Neural cell (in vitro differentiated cells): Measurements from ENCODE around the gene MUS81. TPM values are rescaled to one million over a fixed set of nuclear protein-coding genes. Genes with fewer than 3 reads are reported as not detected.
A peak's percentile ranks its signal among the peaks of the same experiment; 100 is the strongest.

Experiments
- H2AFZ ChIP-seq: fragments of 200-600, 300-800 bp; sonication (generic), shearing (Covaris generic); 2 replicates; pipeline ENCODE4 v1.6.0; 2014; ENCODE audit warnings: low read depth, mild to moderate bottlenecking, antibody characterized with exemption, low read length, moderate library complexity
- H3F3A ChIP-seq: fragments of 200-600 bp; shearing (Covaris generic); 2 replicates; pipeline ENCODE4 v1.6.1; 2016; ENCODE audit warnings: mild to moderate bottlenecking, moderate library complexity, mixed read lengths, antibody characterized with exemption, low read length; ENCODE audit not compliant: insufficient read depth, poor library complexity, severe bottlenecking
- H3K27ac ChIP-seq: fragments of 200-600, 300-800 bp; sonication (generic), shearing (Covaris generic); 2 replicates; pipeline ENCODE4 v1.5.1; 2014; ENCODE audit warnings: mild to moderate bottlenecking, low read length, moderate library complexity
- H3K27me3 ChIP-seq: fragments of 300-800, 200-600 bp; sonication (generic), shearing (Covaris generic); 2 replicates; pipeline ENCODE4 v1.6.0; 2014; ENCODE audit warnings: mild to moderate bottlenecking, low read depth, low read length, moderate library complexity; ENCODE audit not compliant: insufficient read depth
- H3K36me3 ChIP-seq: fragments of 300-800, 200-600 bp; sonication (generic), shearing (Covaris generic); 2 replicates; pipeline ENCODE4 v1.5.1; 2014; ENCODE audit warnings: mild to moderate bottlenecking, antibody characterized with exemption, low read length, moderate library complexity; ENCODE audit not compliant: insufficient read depth
- H3K4me2 ChIP-seq: fragments of 300-800, 200-600 bp; sonication (generic), shearing (Covaris generic); 2 replicates; pipeline ENCODE4 v1.6.0; 2014; ENCODE audit warnings: mild to moderate bottlenecking, low read length
- H3K4me3 ChIP-seq: fragments of 300-800, 200-600 bp; sonication (generic), shearing (Covaris generic); 2 replicates; pipeline ENCODE4 v1.5.1; 2014; ENCODE audit warnings: mild to moderate bottlenecking, low read length, moderate library complexity
- H3K79me2 ChIP-seq: fragments of 200-600 bp; shearing (Covaris generic); replicated peaks from 2 replicates; pipeline ENCODE4 v1.6.0; 2014; ENCODE audit warnings: mild to moderate bottlenecking, low read length, moderate library complexity; ENCODE audit not compliant: insufficient read depth
- H3K9ac ChIP-seq: fragments of 300-800, 200-600 bp; sonication (generic), shearing (Covaris generic); 2 replicates; pipeline ENCODE4 v1.6.1; 2016; ENCODE audit warnings: mild to moderate bottlenecking, low read length, mixed read lengths
- H3K9me2 ChIP-seq: fragments of 200-600 bp; shearing (Covaris generic); 2 replicates; pipeline ENCODE4 v1.6.1; 2016; ENCODE audit warnings: mild to moderate bottlenecking, low read length, mixed read lengths; ENCODE audit not compliant: insufficient read depth
- H3K9me3 ChIP-seq: fragments of 200-600, 300-800 bp; sonication (generic), shearing (Covaris generic); 2 replicates; pipeline ENCODE4 v1.6.1; 2016; ENCODE audit warnings: mild to moderate bottlenecking, mixed run types, low read length, moderate library complexity, mixed read lengths
- H4K20me1 ChIP-seq: fragments of 200-600 bp; shearing (Covaris generic); 2 replicates; pipeline ENCODE4 v1.6.1; 2016; ENCODE audit warnings: mild to moderate bottlenecking, mixed run types; ENCODE audit not compliant: insufficient read depth
- EP300 ChIP-seq: fragments of 450-650 bp; conservative IDR thresholded peaks from 2 replicates; pipeline ENCODE4 v1.6.1; 2014; ENCODE audit warnings: antibody characterized with exemption, mild to moderate bottlenecking, moderate library complexity; ENCODE audit not compliant: poor library complexity, severe bottlenecking
- EZH2 ChIP-seq: fragments of 200-600, 300-800 bp; shearing (Covaris generic), sonication (generic); IDR thresholded peaks from 2 replicates; pipeline ENCODE4 v1.6.1; 2014; ENCODE audit warnings: antibody characterized with exemption, low read length, borderline replicate concordance, mild to moderate bottlenecking; ENCODE audit not compliant: insufficient read depth, poor library complexity, severe bottlenecking
- MXI1 ChIP-seq: fragments of 450-650 bp; conservative IDR thresholded peaks from 2 replicates; pipeline ENCODE4 v1.6.1; 2014; ENCODE audit warnings: antibody characterized with exemption, mild to moderate bottlenecking; ENCODE audit not compliant: poor library complexity, severe bottlenecking
- POLR2AphosphoS5 ChIP-seq: IDR thresholded peaks from 2 replicates; pipeline ENCODE4 v1.6.1; 2012
- RAD21 ChIP-seq: fragments of 450-650 bp; conservative IDR thresholded peaks from 2 replicates; pipeline ENCODE4 v1.6.1; 2014; ENCODE audit warnings: antibody characterized with exemption, mild to moderate bottlenecking, moderate library complexity
- SMC3 ChIP-seq: fragments of 450-650 bp; conservative IDR thresholded peaks from 2 replicates; pipeline ENCODE4 v1.6.1; 2014; ENCODE audit warnings: antibody characterized with exemption, mild to moderate bottlenecking, moderate library complexity; ENCODE audit not compliant: poor library complexity
- TAF1 ChIP-seq: IDR thresholded peaks from 2 replicates; pipeline ENCODE4 v1.6.1; 2012; ENCODE audit warnings: low read depth
- polyA plus RNA-seq: library from polyadenylated mRNA; depleted of rRNA; stranded (reverse); fragments of >200 nt; gene quantifications from 2 replicates; pipeline ENCODE4 v1.2.3, GENCODE V29; 2014
- TF ChIP-seq, protein P1 (sequence below): fragments of 450-650 bp; IDR thresholded peaks from 2 replicates; pipeline ENCODE4 v1.5.1; 2014; ENCODE audit warnings: antibody characterized with exemption, mild to moderate bottlenecking, moderate library complexity; ENCODE audit not compliant: poor library complexity, severe bottlenecking
- TF ChIP-seq, protein P2 (sequence below): IDR thresholded peaks from 2 replicates; pipeline ENCODE4 v1.6.1; 2012; ENCODE audit warnings: borderline replicate concordance

Gene MUS81
- polyA plus RNA-seq, 1 donor from 2014 or later, result 183 TPM

- H4K20me1 ChIP-seq, result no peaks in the 10 kb centered on the region
- H3K79me2 ChIP-seq, result peaks cover 15% of the 10 kb centered on the region
- H3K9ac ChIP-seq, result no peak overlapping the region
- no peak overlapping the region for H2AFZ ChIP-seq
- H3K27ac ChIP-seq, result no peak overlapping the region
- no peaks in the 10 kb centered on the region for H3F3A ChIP-seq
- no peaks in the 10 kb centered on the region for H3K36me3 ChIP-seq
- no peak overlapping the region for H3K4me2 ChIP-seq
- TF ChIP-seq EP300 (no peak), POLR2AphosphoS5 (no peak), TAF1 (no peak), MXI1 (no peak), SMC3 (no peak), EZH2 (no peak), RAD21 (no peak)
- TF ChIP-seq, protein P1, sequence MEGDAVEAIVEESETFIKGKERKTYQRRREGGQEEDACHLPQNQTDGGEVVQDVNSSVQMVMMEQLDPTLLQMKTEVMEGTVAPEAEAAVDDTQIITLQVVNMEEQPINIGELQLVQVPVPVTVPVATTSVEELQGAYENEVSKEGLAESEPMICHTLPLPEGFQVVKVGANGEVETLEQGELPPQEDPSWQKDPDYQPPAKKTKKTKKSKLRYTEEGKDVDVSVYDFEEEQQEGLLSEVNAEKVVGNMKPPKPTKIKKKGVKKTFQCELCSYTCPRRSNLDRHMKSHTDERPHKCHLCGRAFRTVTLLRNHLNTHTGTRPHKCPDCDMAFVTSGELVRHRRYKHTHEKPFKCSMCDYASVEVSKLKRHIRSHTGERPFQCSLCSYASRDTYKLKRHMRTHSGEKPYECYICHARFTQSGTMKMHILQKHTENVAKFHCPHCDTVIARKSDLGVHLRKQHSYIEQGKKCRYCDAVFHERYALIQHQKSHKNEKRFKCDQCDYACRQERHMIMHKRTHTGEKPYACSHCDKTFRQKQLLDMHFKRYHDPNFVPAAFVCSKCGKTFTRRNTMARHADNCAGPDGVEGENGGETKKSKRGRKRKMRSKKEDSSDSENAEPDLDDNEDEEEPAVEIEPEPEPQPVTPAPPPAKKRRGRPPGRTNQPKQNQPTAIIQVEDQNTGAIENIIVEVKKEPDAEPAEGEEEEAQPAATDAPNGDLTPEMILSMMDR, result no peak
- TF ChIP-seq, protein P2, sequence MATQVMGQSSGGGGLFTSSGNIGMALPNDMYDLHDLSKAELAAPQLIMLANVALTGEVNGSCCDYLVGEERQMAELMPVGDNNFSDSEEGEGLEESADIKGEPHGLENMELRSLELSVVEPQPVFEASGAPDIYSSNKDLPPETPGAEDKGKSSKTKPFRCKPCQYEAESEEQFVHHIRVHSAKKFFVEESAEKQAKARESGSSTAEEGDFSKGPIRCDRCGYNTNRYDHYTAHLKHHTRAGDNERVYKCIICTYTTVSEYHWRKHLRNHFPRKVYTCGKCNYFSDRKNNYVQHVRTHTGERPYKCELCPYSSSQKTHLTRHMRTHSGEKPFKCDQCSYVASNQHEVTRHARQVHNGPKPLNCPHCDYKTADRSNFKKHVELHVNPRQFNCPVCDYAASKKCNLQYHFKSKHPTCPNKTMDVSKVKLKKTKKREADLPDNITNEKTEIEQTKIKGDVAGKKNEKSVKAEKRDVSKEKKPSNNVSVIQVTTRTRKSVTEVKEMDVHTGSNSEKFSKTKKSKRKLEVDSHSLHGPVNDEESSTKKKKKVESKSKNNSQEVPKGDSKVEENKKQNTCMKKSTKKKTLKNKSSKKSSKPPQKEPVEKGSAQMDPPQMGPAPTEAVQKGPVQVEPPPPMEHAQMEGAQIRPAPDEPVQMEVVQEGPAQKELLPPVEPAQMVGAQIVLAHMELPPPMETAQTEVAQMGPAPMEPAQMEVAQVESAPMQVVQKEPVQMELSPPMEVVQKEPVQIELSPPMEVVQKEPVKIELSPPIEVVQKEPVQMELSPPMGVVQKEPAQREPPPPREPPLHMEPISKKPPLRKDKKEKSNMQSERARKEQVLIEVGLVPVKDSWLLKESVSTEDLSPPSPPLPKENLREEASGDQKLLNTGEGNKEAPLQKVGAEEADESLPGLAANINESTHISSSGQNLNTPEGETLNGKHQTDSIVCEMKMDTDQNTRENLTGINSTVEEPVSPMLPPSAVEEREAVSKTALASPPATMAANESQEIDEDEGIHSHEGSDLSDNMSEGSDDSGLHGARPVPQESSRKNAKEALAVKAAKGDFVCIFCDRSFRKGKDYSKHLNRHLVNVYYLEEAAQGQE, result no peak
- H3K27me3 ChIP-seq, result no peaks in the 10 kb centered on the region
- H3K9me2 ChIP-seq, result no peaks in the 10 kb centered on the region
- no peaks in the 10 kb centered on the region for H3K9me3 ChIP-seq
- H3K4me3 ChIP-seq, result no peak overlapping the region
Measured at GRCh38 chr11:65864706-65865471, 4.7 kb downstream of the MUS81 start.

DNA sequence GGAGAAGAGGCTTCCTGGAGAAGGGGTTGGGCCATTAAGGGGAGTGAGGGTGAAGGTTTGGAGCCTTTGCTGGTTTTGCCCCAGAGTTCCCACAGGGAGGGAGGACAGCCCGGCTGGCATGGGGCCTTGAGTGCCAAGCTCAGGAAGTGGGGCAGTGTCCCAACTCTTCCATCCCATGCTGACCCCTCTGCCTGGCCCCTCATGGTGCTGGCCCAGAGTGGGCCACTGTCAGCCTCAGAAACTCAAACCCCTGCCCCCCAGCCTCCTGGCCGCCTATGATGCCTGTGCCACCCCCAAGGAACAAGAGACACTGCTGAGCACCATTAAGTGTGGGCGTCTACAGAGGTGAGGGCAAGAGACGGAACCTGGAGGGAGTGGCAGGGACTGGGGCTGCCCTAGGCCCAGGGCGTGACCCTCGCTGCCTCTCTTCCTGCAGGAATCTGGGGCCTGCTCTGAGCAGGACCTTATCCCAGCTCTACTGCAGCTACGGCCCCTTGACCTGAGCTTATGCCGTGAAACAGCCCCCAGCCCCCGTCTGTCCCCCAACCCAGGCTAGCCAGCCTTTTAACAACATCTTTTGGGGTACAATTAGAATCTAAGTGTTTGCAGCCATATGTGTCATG, 5.4 kb downstream of the MUS81 start:
- no peak for TF ChIP-seq MXI1
- no peak for TF ChIP-seq SMC3
- TF ChIP-seq, protein P2, result no peak
- TF ChIP-seq EP300, result no peak
- TF ChIP-seq, protein P1, result no peak
- peak; percentile 11 for TF ChIP-seq POLR2AphosphoS5
- Histone ChIP-seq H4K20me1 (no peaks in the 10 kb centered on the region), H2AFZ (no peak overlapping the region), H3F3A (no peaks in the 10 kb centered on the region), H3K79me2 (peaks cover 15% of the 10 kb centered on the region), H3K4me3 (no peak overlapping the region), H3K36me3 (no peaks in the 10 kb centered on the region), H3K27ac (no peak overlapping the region), H3K9me2 (no peaks in the 10 kb centered on the region), H3K9ac (no peak overlapping the region), H3K27me3 (no peaks in the 10 kb centered on the region), H3K9me3 (no peaks in the 10 kb centered on the region), H3K4me2 (no peak overlapping the region)
